Upper lobe of left lung (tissue), 6 donors: Measurements from ENCODE around the gene SF3A2. TPM values are rescaled to one million over a fixed set of nuclear protein-coding genes. Genes with fewer than 3 reads are reported as not detected.

Experiments used
- ATAC-seq, 2 donors: fragments of 200-7000 bp; cut with Tn5 transposase; one replicate each; pipeline ENCODE4 v1.9.1; 2022; ENCODE audit warnings: mild to moderate bottlenecking in 2 of 2, moderate library complexity in 2 of 2; ENCODE audit not compliant: low FRiP score in 2 of 2
- DNase-seq, 2 donors: peaks; one replicate each; pipeline ENCODE4 v3.0.0-alpha.2; 2019 to 2020
- H3K27ac ChIP-seq, 4 donors: fragments of 200-600 bp; sonication (generic); one replicate each; pipeline ENCODE4 v1.5.1; 2016 to 2019
- H3K27me3 ChIP-seq, 4 donors: fragments of 200-600 bp; sonication (generic); one replicate each; pipeline ENCODE4 v1.5.1; 2017 to 2019
- H3K36me3 ChIP-seq, 4 donors: fragments of 200-600 bp; sonication (generic); one replicate each; pipeline ENCODE4 v1.5.1; 2016 to 2019
- H3K4me1 ChIP-seq, 4 donors: fragments of 200-600 bp; sonication (generic); one replicate each; pipeline ENCODE4 v1.5.1; 2018 to 2019
- H3K4me3 ChIP-seq, 4 donors: fragments of 200-600 bp; sonication (generic); one replicate each; pipeline ENCODE4 v1.5.1; 2017 to 2019; ENCODE audit warnings: mild to moderate bottlenecking in 2 of 4, moderate library complexity in 1 of 4
- H3K9me3 ChIP-seq, 4 donors: fragments of 200-600 bp; sonication (generic); one replicate each; pipeline ENCODE4 v1.5.1; 2018 to 2019
- CTCF ChIP-seq, 6 experiments: fragments of 450-650 bp in 4 of 6; fragments of 200-600 bp in 2 of 6; sonication (generic) in 2 of 6; IDR thresholded peaks; one replicate each; pipeline ENCODE4 v1.5.1; 2016 to 2019; ENCODE audit warnings: antibody characterized with exemption in 6 of 6
- EP300 ChIP-seq, 4 donors: sonication (generic); formaldehyde crosslinking; IDR thresholded peaks; one replicate each; pipeline ENCODE4 v1.5.1; 2017; ENCODE audit warnings: antibody characterized with exemption in 4 of 4, control low read depth in 2 of 4
- POLR2A ChIP-seq, 4 donors: fragments of 450-650 bp; IDR thresholded peaks; one replicate each; pipeline ENCODE4 v1.5.1; 2016 to 2017; ENCODE audit warnings: antibody characterized with exemption in 4 of 4, mild to moderate bottlenecking in 2 of 4
- POLR2AphosphoS5 ChIP-seq, 2 donors: sonication (generic); formaldehyde crosslinking; IDR thresholded peaks; one replicate each; pipeline ENCODE4 v1.5.1; 2017; ENCODE audit warnings: antibody characterized with exemption in 2 of 2
- WGBS, 2 donors: methylation state at CpG; one replicate each; pipeline ENCODE4 v1.1.5; 2017 to 2018; 5-methylcytosine and 5-hydroxymethylcytosine counted together
- total RNA-seq, 6 donors: library from RNA; depleted of rRNA in 4 of 6; stranded (reverse); fragments of >200 nt in 4 of 6; gene quantifications; one replicate each; pipeline versions ENCODE4 v1.1.0 to v1.2.1, GENCODE V29; 2016 to 2021
- donor health status: DM: no; HTN: no; CAD: no; lungs with moderate emphysema.
- donor health status: DM: no; HTN: yes; CAD: no; lungs with severe emphysema.

The SF3A2 gene
- total RNA-seq, 6 donors from 2014 or later: 39.8 to 104 (median 70.7) TPM

GRCh38 chr19:2207991-2208860 lies 28.4 kb upstream of the SF3A2 start:
- ATAC-seq: peak in 1 of 2 donors; percentile 77

GRCh38 chr19:2208975-2209374 lies 27.6 kb upstream of the SF3A2 start:
- WGBS, 2 donors: 36 to 85% methylated on average over 10 of the region's 10 CpGs
- TF ChIP-seq CTCF (IDR thresholded peaks at IDR 0.05) (no peak), POLR2AphosphoS5 (IDR thresholded peaks at IDR 0.05) (no peak), EP300 (IDR thresholded peaks at IDR 0.05) (no peak), POLR2A (IDR thresholded peaks at IDR 0.05) (no peak)
- Histone ChIP-seq H3K4me1 (peaks cover 6 to 34% (median 14%) of the 10 kb centered on the region in 4 donors), H3K27me3 (no peaks in the 10 kb centered on the region), H3K4me3 (no peak overlapping the region), H3K36me3 (peaks cover 15 to 92% (median 65%) of the 10 kb centered on the region in 4 donors), H3K27ac (peak overlapping the region in 2 of 4 donors; percentile 18 to 23), H3K9me3 (no peaks in the 10 kb centered on the region)
- DNase-seq: peak in 1 of 2 donors; percentile 76
- ATAC-seq: no peak

More at GRCh38 chr19:2207991-2208860, 28.4 kb upstream of the SF3A2 start:
- peaks cover 3 to 29% (median 14%) of the 10 kb centered on the region in 4 donors for H3K4me1 ChIP-seq
- H3K27ac ChIP-seq: peak overlapping the region in 3 of 4 donors; percentile 15 to 39 (median 18)
- no peaks in the 10 kb centered on the region for H3K9me3 ChIP-seq
- 45 to 71% methylated on average over 5 to 28 of the region's 36 CpGs for WGBS, 2 donors
- H3K36me3 ChIP-seq: peaks cover 15 to 92% (median 64%) of the 10 kb centered on the region in 4 donors
- H3K4me3 ChIP-seq: no peak overlapping the region
- H3K27me3 ChIP-seq: no peaks in the 10 kb centered on the region
- TF ChIP-seq CTCF (IDR thresholded peaks at IDR 0.05) (peak in 2 of 6 experiments; percentile 28 to 37), POLR2A (IDR thresholded peaks at IDR 0.05) (no peak)
- DNase-seq: peak; percentile 36 to 73

- Histone ChIP-seq H3K27ac (peak overlapping the region in 2 of 4 donors; percentile 18 to 23), H3K9me3 (no peaks in the 10 kb centered on the region), H3K27me3 (no peaks in the 10 kb centered on the region), H3K4me3 (no peak overlapping the region), H3K4me1 (peaks cover 6 to 35% (median 14%) of the 10 kb centered on the region in 4 donors), H3K36me3 (peaks cover 15 to 92% (median 69%) of the 10 kb centered on the region in 4 donors)
- 82 to 90% methylated on average over 10 to 11 of the region's 17 CpGs for WGBS, 2 donors
- TF ChIP-seq CTCF (IDR thresholded peaks at IDR 0.05) (no peak), POLR2A (IDR thresholded peaks at IDR 0.05) (no peak), POLR2AphosphoS5 (IDR thresholded peaks at IDR 0.05) (no peak), EP300 (IDR thresholded peaks at IDR 0.05) (no peak)
- no peak for ATAC-seq
- peak in 1 of 2 donors; percentile 73 for DNase-seq
These were observed 27.2 kb upstream of the SF3A2 start for GRCh38 chr19:2209408-2209807.

GRCh38 chr19:2210206-2210605 lies 26.4 kb upstream of the SF3A2 start:
- 90 to 96% methylated on average over 20 to 21 of the region's 21 CpGs for WGBS, 2 donors
- H3K4me1 ChIP-seq: peaks cover 6 to 35% (median 14%) of the 10 kb centered on the region in 4 donors
- no peak for ATAC-seq
- peak overlapping the region in 1 of 4 donors; percentile 18 for H3K27ac ChIP-seq
- H3K4me3 ChIP-seq: no peak overlapping the region
- TF ChIP-seq POLR2AphosphoS5 (IDR thresholded peaks at IDR 0.05) (no peak), EP300 (IDR thresholded peaks at IDR 0.05) (no peak), CTCF (IDR thresholded peaks at IDR 0.05) (no peak), POLR2A (IDR thresholded peaks at IDR 0.05) (no peak)
- no peaks in the 10 kb centered on the region for H3K9me3 ChIP-seq
- peaks cover 15 to 95% (median 77%) of the 10 kb centered on the region in 4 donors for H3K36me3 ChIP-seq
- peak in 1 of 2 donors; percentile 86 for DNase-seq
- no peaks in the 10 kb centered on the region for H3K27me3 ChIP-seq
